GM23248 (cell line): ENCODE results near the gene SMCO4. TPM values are rescaled to one million over a fixed set of nuclear protein-coding genes. Genes with fewer than 3 reads are reported as not detected.
A peak's percentile ranks its signal among the peaks of the same experiment; 100 is the strongest.
"Not testable (repeated sequence)": the region's sequence is repeated elsewhere in the genome, so short reads cannot be mapped to it uniquely, and the experiment has no call there.

Experiments
- DNase-seq: peaks from one replicate; pipeline ENCODE4 v3.0.0-alpha.2; 2015
- H2AFZ ChIP-seq: fragments of 200-600 bp; sonication (generic); 2 replicates; pipeline ENCODE4 v1.6.1; 2016; ENCODE audit warnings: antibody characterized with exemption
- H3F3A ChIP-seq: fragments of 200-600 bp; sonication (generic); 2 replicates; pipeline ENCODE4 v1.6.1; 2016; ENCODE audit warnings: mild to moderate bottlenecking, antibody characterized with exemption, mixed run types; ENCODE audit not compliant: insufficient read depth
- H3K27ac ChIP-seq: fragments of 200-600 bp; sonication (generic); 2 replicates; pipeline ENCODE4 v1.5.1; 2016; ENCODE audit warnings: mild to moderate bottlenecking
- H3K27me3 ChIP-seq: fragments of 200-600 bp; sonication (generic); replicated peaks from 2 replicates; pipeline ENCODE4 v1.6.1; 2016; ENCODE audit warnings: mild to moderate bottlenecking; ENCODE audit not compliant: insufficient read depth
- H3K36me3 ChIP-seq: fragments of 200-600 bp; sonication (generic); 2 replicates; pipeline ENCODE4 v1.6.1; 2016; ENCODE audit warnings: low read depth, mild to moderate bottlenecking
- H3K4me1 ChIP-seq: fragments of 200-600 bp; sonication (generic); 2 replicates; pipeline ENCODE4 v1.6.1; 2016; ENCODE audit warnings: mild to moderate bottlenecking; ENCODE audit not compliant: insufficient read depth
- H3K4me2 ChIP-seq: fragments of 200-600 bp; sonication (generic); one replicate; pipeline ENCODE4 v1.6.1; 2016; ENCODE audit warnings: mild to moderate bottlenecking; ENCODE audit not compliant: unreplicated experiment
- H3K4me3 ChIP-seq: fragments of 200-600 bp; sonication (generic); 2 replicates; pipeline ENCODE4 v1.5.1; 2016; ENCODE audit warnings: mild to moderate bottlenecking
- H3K79me2 ChIP-seq: fragments of 200-600 bp; sonication (generic); 2 replicates; pipeline ENCODE4 v1.6.1; 2016; ENCODE audit warnings: mild to moderate bottlenecking; ENCODE audit not compliant: insufficient read depth
- H3K9ac ChIP-seq: fragments of 200-600 bp; sonication (generic); 2 replicates; pipeline ENCODE4 v1.6.1; 2016; ENCODE audit warnings: mild to moderate bottlenecking
- H3K9me2 ChIP-seq: fragments of 200-600 bp; sonication (generic); 2 replicates; pipeline ENCODE4 v1.6.1; 2016; ENCODE audit warnings: mixed run types, mild to moderate bottlenecking, moderate library complexity; ENCODE audit not compliant: insufficient read depth
- H3K9me3 ChIP-seq: fragments of 200-600 bp; sonication (generic); one replicate; pipeline ENCODE4 v1.6.1; 2017; ENCODE audit warnings: low read depth
- H4K20me1 ChIP-seq: fragments of 200-600 bp; sonication (generic); 2 replicates; pipeline ENCODE4 v1.6.0; 2016; ENCODE audit not compliant: insufficient read depth
- EZH2 ChIP-seq: fragments of 200-600 bp; sonication (generic); IDR thresholded peaks from 2 replicates; pipeline ENCODE4 v1.6.1; 2018; ENCODE audit warnings: antibody characterized with exemption, mild to moderate bottlenecking; ENCODE audit not compliant: insufficient read depth, poor library complexity, severe bottlenecking
- EZH2phosphoT487 ChIP-seq: fragments of 200-600 bp; sonication (generic); IDR thresholded peaks from 2 replicates; pipeline ENCODE4 v1.6.1; 2018; ENCODE audit warnings: antibody characterized with exemption, moderate library complexity, mild to moderate bottlenecking, low read depth; ENCODE audit not compliant: insufficient read depth
- WGBS, 2 experiments: methylation state at CpG; one replicate each; pipeline ENCODE4 v1.1.6; 2015 to 2017; ENCODE audit warnings: low lambda C conversion rate in 2 of 2, low coverage in 1 of 2; ENCODE audit errors: missing lambda C conversion rate in 2 of 2; 5-methylcytosine and 5-hydroxymethylcytosine counted together
- in situ Hi-C: fragments of 300-500 bp; cut with MboI; formaldehyde crosslinking; loops from 2 replicates; pipeline ENCODE4 v1.15.0; 2020
- polyA plus RNA-seq: library from polyadenylated mRNA; unstranded; fragments of >200 nt; fragmentation: Nextera tagmentation; extraction: Ambion mirVana; gene quantifications from 2 replicates; pipeline ENCODE4 v1.2.1, GENCODE V29; 2016
- total RNA-seq: library from RNA; depleted of rRNA; stranded (reverse); fragments of >200 nt; shearing (Covaris generic); gene quantifications from 2 replicates; pipeline ENCODE4 v1.2.3, GENCODE V29; 2014

The SMCO4 gene
- total and polyA plus RNA-seq, 2 experiments from 2014 or later: 12.9 to 21.1 TPM

- no peak overlapping the region for H3K4me2 ChIP-seq
Observed at GRCh38 chr11:93540337-93540736, 2.9 kb downstream of the SMCO4 start.

GRCh38 chr11:93537767-93538261, 5.4 kb downstream of the SMCO4 start:
- Histone ChIP-seq H4K20me1 (no peaks in the 10 kb centered on the region), H3K4me2 (no peak overlapping the region), H3K79me2 (peaks cover 52% of the 10 kb centered on the region), H2AFZ (no peak overlapping the region), H3K4me3 (no peak overlapping the region), H3K36me3 (no peaks in the 10 kb centered on the region), H3K27me3 (no peaks in the 10 kb centered on the region), H3K9me3 (no peaks in the 10 kb centered on the region), H3K9me2 (no peaks in the 10 kb centered on the region), H3K9ac (no peak overlapping the region), H3F3A (peaks cover 7% of the 10 kb centered on the region; the same call in 1 of the 2 replicates), H3K27ac (no peak overlapping the region), H3K4me1 (no peaks in the 10 kb centered on the region)
- in situ Hi-C loops: no loop called here
- DNase-seq: peak; percentile 52
- TF ChIP-seq EZH2phosphoT487 (no peak), EZH2 (no peak)
- 65 to 66% methylated on average over 14 of the region's 14 CpGs for WGBS, 2 experiments

More at GRCh38 chr11:93540337-93540736, 2.9 kb downstream of the SMCO4 start:
- peaks cover 7% of the 10 kb centered on the region; the same call in 1 of the 2 replicates for H3F3A ChIP-seq
- TF ChIP-seq EZH2 (no peak), EZH2phosphoT487 (no peak)
- no peaks in the 10 kb centered on the region for H4K20me1 ChIP-seq
- peaks cover 37% of the 10 kb centered on the region for H3K79me2 ChIP-seq
- H3K27ac ChIP-seq: no peak overlapping the region
- WGBS, 2 experiments: 88% methylated on average over 4 of the region's 4 CpGs
- no peaks in the 10 kb centered on the region for H3K36me3 ChIP-seq
- no peaks in the 10 kb centered on the region for H3K27me3 ChIP-seq
- no peak for DNase-seq
- H3K4me3 ChIP-seq: no peak overlapping the region
- H3K9me3 ChIP-seq: no peaks in the 10 kb centered on the region
- in situ Hi-C loops: loop anchor here (10.0 kb wide), 1 partner anchor 306 kb away; no protein-coding TSS in a partner anchor
- H3K4me1 ChIP-seq: no peaks in the 10 kb centered on the region
- H3K9ac ChIP-seq: no peak overlapping the region
- no peak overlapping the region for H2AFZ ChIP-seq
- H3K9me2 ChIP-seq: no peaks in the 10 kb centered on the region

GRCh38 chr11:93537049-93537448, 6.1 kb downstream of the SMCO4 start:
- in situ Hi-C loops: no loop called here
- no peak overlapping the region for H3K27ac ChIP-seq
- WGBS, 2 experiments: 34 to 41% methylated on average over 5 of the region's 5 CpGs
- H3K4me1 ChIP-seq: no peaks in the 10 kb centered on the region
- H3K9ac ChIP-seq: no peak overlapping the region
- H4K20me1 ChIP-seq: no peaks in the 10 kb centered on the region
- no peaks in the 10 kb centered on the region for H3K27me3 ChIP-seq
- no peaks in the 10 kb centered on the region for H3K9me3 ChIP-seq
- H3F3A ChIP-seq: peaks cover 6% of the 10 kb centered on the region; the same call in 1 of the 2 replicates
- no peaks in the 10 kb centered on the region for H3K9me2 ChIP-seq
- no peak overlapping the region for H3K4me2 ChIP-seq
- TF ChIP-seq EZH2 (no peak), EZH2phosphoT487 (no peak)
- peak; percentile 11 for DNase-seq
- no peak overlapping the region for H3K4me3 ChIP-seq
- peaks cover 52% of the 10 kb centered on the region for H3K79me2 ChIP-seq
- no peak overlapping the region for H2AFZ ChIP-seq
- H3K36me3 ChIP-seq: no peaks in the 10 kb centered on the region

GRCh38 chr11:93536101-93536861, 6.9 kb downstream of the SMCO4 start:
- H3K4me3 ChIP-seq: no peak overlapping the region
- no peaks in the 10 kb centered on the region for H3K9me3 ChIP-seq
- WGBS, 2 experiments: 76 to 77% methylated on average over 2 of the region's 2 CpGs
- H3K4me1 ChIP-seq: no peaks in the 10 kb centered on the region
- no peak for DNase-seq
- no peak overlapping the region for H2AFZ ChIP-seq
- no peak overlapping the region for H3K27ac ChIP-seq
- no peak overlapping the region for H3K4me2 ChIP-seq
- no peaks in the 10 kb centered on the region for H3K27me3 ChIP-seq
- TF ChIP-seq EZH2 (no peak), EZH2phosphoT487 (no peak)
- H4K20me1 ChIP-seq: no peaks in the 10 kb centered on the region
- no peaks in the 10 kb centered on the region for H3K9me2 ChIP-seq
- no peaks in the 10 kb centered on the region for H3K36me3 ChIP-seq
- 0 out of 2 replicates have a peak, but pooled peaks cover 2% of the 10 kb centered on the region for H3F3A ChIP-seq
- H3K9ac ChIP-seq: no peak overlapping the region
- in situ Hi-C loops: no loop called here
- H3K79me2 ChIP-seq: peaks cover 51% of the 10 kb centered on the region

- DNase-seq, H3K4me2 ChIP-seq, H2AFZ ChIP-seq, in situ Hi-C loops, H3K9me2 ChIP-seq, H3F3A ChIP-seq, H3K9me3 ChIP-seq, H4K20me1 ChIP-seq, H3K9ac ChIP-seq, H3K27me3 ChIP-seq, H3K4me1 ChIP-seq, H3K36me3 ChIP-seq, H3K27ac ChIP-seq, H3K4me3 ChIP-seq: not testable (repeated sequence)
- 74 to 80% methylated on average over 2 of the region's 2 CpGs for WGBS, 2 experiments
- peaks cover 44% of the 10 kb centered on the region for H3K79me2 ChIP-seq
Observed at GRCh38 chr11:93535578-93535977, 7.6 kb downstream of the SMCO4 start.
